HG02642 (cell line): ENCODE measurements around the gene ADH7.
A peak's percentile ranks its signal among the peaks of the same experiment; 100 is the strongest.

Experiments
- ATAC-seq: cut with Tn5 transposase; IDR thresholded peaks from one replicate; pipeline ENCODE4 v1.9.1; 2021; ENCODE audit warnings: mild to moderate bottlenecking; ENCODE audit not compliant: unreplicated experiment, poor library complexity

Gene ADH7

DNA sequence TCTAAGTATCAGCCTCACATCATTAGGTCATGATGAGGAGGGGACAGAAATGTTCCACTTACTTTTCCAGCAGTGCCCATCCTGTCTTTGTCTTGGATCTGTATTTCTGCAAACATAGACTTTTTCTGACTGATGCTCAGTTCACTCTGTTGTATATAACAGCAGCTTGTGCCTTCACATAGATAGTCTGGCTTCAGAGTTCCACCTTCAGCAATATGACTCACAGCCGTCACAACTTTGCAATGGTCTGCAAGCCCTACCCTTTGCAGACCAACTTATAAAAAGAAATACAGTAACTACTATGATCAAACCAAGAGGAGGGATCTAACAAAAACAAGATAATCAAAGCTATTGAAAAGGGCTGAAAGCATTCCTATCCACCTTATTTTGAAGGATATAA is at the start of gene ADH7:
Gene ADH7, minus strand, starts transcription at position 189 of the 400 bp plus-strand sequence. Its CDS starts 109 bp downstream, at position 80.
- no peak for ATAC-seq

DNA sequence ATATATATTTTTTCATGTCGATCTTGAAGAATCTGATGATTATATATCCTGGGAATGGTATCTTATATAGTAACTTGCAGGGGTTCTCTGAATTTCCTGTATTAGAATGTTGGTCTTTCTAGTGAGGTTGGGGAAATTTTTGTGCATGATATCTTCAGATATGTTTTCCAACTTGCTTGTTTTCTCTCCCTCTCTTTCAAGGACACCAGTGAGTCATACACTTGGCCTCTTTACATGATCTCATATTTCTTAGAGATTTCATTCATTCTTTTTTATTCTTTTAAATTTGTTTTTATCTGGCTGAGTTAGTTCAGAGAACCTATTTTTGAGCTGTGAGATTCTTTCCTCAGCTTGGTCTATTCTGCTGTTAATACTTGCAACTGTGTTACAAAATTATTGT is 48.5 kb upstream of the ADH7 start:
- no peak for ATAC-seq

DNA sequence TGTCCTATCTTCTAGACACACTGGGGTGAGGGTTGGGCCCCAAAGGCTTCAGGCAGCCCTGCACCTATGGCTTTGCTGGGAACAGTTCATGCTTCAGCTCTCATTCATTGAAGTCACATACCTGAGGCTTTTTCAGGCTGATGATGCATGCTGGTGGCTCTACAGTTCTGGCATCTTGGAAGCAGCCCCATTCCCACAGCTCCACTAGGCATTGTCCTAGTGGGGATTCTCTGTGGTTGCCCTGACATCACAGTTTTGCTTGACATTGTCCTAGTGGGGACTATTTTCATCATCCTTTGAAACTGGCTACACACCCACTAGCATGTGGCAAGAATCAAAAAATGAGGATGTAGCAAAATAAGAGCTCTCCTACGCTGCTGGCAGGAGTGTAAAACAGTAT is 38.0 kb upstream of the ADH7 start:
- ATAC-seq = no peak

DNA sequence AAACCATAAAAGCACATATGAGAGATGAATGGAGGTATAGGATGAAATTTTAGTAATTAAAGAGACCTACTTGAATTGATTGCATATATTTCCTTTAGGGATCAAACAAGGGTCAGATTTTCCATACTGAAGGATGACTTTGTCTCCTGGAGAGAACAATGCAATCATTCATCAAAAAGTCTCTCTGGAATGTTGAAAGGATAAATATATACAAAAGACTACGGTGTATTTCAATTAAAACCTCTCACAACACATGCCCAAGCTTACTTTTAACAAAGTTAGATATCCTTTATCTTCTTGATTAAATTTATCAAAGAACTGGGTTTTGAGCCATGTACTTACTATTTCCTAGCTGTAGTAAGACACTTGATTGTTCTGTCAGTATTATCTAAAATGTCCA is 36.8 kb upstream of the ADH7 start:
- no peak for ATAC-seq

DNA sequence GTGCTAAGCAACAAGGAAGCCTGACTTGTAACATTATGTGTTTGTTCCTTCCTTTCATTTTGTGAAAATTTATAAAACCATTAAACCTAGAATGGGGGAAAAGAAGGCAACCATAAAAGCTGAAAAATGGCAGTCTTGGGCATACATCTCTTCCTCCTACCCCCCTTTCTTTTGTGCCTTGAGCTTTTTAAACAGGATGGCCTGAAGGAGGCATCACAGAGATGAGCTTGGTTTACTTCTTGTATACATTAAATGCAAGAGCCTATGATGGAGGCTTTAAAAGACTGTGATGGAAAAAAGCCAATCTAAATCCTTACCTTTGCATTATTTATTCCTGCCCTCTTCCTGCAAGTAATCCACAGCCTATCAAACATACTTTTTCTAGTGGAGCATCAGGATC is 36.2 kb upstream of the ADH7 start:
- ATAC-seq = no peak

DNA sequence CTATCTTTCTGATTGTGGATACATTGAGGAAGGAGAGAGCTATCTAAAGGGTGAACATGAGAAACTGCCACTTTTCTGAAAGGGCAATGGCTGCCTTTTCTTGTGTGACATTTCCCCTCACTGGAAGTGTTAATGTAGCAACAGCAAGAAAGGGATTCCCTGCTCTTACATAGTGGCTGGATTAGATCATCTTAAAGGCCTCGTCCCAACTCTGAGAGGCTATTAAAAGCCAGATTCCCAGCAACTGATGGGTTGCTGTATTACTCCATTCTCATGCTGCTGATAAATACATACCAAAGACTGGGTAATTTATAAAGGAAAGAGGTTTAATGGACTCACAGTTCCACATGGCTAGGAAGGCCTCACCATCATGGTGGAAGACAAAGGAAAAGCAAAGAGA is 33.7 kb upstream of the ADH7 start:
- ATAC-seq = no peak

DNA sequence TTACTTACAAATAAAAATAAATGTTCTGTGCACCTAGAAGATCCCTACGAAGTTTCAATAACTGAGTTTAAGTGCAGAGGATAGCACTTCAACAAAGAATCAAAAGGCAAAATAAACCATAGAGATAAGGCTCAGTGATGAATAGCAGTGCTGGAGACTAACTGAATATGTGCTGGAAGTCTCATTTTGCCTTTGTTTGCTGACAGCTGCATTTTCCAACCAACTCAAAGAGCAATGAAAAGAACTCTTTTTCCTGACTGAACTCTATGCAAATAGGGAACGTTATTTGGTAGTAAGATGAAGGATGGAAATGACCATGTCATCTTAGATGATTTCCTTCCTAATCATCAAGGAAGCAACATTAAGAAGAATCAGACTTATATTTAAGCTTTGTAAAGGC is 32.7 kb upstream of the ADH7 start:
- no peak for ATAC-seq

DNA sequence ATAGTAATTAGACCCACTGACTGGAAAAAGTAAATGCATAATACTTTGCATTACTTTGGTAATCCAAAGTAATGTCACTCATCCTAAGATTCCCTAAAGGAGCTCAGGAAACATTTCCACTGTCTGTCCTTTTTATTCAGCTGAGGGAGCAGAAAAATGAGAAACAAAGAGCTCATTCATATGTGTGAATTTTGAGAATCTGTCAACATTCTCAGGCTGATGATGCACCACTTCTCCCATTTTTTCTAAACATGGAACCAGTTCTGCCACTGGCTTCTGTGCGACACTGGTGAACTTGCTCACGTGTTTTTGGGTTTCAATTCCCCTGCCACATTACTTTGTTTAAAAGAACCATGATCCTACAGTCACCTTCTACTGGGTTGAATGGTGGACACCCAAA is 28.4 kb upstream of the ADH7 start:
- ATAC-seq = no peak

DNA sequence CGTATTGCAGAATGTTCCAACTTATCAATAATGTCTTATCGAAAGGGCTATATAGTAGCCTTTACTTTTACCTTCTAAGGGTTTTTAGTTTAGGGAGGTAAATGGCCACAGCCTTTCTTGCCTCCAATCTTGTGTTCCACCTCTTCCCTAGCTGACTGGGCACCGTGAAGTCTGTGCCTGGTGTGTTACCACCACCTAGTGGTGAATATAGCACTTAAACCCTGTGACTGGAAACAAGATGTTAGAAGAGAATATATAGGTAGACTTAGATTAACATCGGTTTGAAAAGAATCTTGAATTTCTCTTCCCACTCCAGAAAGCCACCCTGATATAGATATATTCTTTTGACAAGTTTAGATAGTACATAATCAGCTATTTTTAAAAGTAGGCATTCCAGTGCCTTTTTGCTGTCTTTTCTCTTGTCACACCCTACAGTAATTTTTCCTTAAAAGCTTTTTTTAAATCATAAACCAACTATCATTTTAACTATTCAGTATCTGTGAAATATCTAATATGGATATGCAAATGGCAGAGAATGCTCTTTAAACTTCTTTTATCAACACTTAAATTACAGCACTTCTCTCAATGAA is 27.8 kb upstream of the ADH7 start:
- ATAC-seq = peak; percentile 96

DNA sequence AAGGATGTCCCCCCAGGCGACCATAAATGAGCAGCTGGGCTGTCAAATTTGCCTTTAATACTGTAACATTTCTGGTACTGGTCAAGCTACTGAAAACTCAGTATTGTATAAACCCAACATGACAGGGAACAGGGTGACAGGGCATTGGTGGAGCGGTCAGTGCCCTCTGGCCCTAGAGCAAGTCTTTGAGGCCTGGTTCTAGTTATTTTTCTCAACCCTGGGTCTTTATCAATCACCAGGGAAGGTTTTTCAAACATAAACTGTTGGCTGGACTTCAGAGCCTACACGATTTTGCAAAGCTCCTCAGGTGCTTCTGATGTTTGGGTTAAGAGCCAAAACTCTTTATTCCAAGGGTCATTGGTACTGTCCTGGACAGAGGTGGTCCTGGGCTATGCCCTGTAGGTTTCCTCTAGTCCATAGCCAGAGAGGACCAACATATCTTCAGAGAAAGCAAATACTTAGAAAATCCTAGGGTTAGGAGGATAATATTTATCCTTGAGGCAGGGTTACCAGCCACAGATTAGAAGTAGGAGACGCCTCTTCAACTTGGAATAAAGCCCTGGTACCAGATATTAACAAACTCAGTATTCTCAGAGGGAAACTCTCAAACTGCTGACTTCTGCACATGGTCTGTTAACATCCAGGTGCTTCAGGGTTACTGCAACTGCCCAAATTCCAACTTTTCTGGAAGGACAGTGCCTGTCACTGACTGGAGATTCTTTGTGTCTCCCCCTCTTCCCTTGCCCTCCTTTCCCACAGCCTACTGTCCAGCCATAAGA is 26.7 kb upstream of the ADH7 start:
- no peak for ATAC-seq

DNA sequence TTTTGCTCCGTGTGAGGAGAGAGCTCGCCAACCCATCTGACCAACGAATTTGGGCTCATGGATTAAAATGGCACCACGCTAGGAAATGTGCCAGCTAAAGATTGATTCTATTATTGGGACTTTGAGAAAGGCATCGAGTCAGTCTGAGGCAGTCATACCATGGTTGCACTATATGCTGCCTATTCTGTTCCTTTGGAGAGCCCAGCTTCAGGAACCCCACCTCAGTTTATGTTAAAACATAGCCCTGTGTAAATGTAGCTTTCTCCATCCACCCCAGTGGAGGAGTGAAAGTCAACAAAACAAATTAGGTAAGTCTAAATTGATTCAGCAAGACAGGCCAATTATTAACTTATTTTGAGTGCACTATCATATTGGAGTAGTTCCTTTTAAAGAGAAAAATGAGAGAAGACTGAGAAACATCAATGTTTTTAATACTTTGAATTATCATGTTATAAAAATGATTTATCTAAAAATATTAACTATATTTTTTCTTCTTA is 24.5 kb upstream of the ADH7 start:
- no peak for ATAC-seq

DNA sequence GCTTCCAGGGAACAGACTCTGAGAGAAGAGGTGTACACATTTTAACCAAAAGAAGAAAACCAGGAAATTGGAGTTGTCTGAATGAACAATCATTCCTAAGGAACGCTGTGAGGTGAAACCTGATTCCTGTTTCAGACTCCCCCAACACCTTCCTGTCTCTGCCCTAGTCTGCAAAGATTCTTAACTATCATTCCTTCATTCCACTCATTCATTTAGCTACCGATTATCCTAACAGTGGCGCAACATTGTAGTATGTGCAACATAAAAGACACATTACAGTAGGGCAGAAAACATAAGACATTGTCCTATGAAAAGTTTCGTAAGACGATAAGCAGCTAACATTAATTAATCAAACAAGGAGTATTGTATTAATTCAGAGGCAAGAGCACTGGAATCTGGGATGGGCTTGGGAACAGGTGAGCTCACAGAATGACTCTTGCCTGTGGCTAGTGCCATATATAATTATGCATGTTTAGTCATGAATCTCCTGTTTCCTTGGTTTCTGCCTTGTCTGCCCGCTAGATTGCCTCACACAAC is 23.8 kb upstream of the ADH7 start:
- ATAC-seq = no peak

DNA sequence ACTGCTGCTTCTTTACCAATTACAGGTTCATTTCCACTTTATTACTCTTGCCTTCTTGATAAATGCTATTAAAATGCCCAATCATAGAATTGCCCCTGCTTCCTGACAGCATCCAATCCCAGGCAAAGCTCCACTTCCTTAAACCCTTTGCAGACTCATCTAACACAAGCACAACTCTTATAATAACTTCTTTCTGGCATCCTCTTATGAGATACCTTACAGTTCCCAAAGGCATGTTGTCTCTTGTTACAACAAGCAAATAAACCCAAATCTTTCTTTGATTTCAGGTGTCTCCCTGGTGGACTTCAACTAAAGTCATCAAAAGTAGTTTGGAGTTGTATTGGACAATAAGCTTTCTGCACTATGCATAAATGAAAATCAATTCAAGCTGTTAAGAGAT is 22.5 kb upstream of the ADH7 start:
- ATAC-seq = no peak

DNA sequence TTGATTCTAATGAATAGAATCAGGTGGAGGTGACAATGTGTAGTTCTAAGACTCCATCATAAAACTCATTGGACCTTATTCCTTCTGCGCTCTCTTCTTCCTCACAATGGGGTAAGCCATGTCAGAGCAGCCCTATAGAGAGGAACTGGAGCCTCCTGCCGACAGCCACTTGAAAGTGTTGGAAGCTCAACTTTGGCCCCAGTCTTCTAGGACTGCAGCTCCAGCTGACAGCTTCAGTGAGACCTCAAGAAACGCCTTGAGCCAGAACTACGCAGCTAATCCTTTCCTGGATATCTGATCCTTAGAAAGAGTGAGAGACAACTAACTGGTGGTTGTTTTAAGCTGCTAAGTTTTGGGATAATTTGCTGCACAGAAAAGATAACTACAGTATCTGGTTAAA is 22.1 kb upstream of the ADH7 start:
- no peak for ATAC-seq

DNA sequence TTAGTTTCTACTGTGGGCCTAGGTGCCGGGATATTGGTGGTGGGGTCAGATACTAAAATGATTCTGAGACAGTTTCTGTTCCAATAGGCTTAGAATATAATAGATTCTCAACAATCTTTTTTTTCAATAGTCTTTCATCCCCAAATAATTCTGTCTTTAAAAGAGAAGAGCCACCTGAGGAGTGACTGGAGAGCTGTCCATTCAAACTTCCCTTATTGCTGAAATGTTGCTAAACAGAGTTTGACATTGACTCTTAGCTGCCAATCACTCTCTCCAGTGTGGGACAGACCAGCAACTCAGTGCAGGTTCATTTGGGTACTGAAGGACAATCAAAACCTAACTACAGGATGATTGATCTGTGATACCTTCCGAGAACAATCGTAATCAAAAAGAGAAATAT is 12.4 kb upstream of the ADH7 start:
- peak; percentile 14 for ATAC-seq

DNA sequence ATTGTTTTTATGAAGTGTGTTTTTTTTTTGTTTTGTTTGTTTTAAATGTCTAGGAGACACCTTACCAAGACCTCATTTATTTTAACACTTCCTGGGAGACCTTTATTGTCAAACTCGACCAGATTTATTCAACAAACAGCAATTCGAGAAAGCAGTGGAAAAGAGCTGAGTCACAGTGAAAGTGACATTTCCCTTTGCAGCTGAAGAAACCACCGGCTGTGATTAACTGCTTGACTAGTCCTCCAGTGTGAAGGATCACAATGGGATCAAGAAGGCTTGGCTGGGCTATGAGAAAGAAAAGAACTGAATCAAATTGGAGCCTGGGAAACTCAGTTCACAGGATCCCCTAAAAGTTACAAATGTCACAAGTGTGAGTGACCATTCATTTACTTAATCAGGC is 11.9 kb upstream of the ADH7 start:
- peak; percentile 89 for ATAC-seq

DNA sequence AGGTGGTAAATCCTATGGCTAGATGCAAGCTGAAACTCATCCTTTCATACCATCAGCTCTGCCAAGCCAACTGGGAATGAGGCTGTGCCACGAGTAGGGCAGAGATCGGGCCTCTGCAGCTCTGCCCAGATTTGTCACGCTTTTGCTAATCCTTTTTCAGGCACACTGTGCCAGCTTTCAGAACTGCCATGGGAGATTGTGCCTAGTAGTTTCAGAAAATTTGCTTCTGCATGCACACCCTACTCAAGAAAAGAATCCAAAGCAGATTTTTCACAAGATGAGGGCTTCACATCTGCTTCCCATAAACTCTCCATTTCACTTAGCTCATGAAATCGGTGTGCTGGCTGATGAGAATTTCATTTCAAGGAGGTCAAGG is 3.3 kb upstream of the ADH7 start:
- ATAC-seq = no peak

DNA sequence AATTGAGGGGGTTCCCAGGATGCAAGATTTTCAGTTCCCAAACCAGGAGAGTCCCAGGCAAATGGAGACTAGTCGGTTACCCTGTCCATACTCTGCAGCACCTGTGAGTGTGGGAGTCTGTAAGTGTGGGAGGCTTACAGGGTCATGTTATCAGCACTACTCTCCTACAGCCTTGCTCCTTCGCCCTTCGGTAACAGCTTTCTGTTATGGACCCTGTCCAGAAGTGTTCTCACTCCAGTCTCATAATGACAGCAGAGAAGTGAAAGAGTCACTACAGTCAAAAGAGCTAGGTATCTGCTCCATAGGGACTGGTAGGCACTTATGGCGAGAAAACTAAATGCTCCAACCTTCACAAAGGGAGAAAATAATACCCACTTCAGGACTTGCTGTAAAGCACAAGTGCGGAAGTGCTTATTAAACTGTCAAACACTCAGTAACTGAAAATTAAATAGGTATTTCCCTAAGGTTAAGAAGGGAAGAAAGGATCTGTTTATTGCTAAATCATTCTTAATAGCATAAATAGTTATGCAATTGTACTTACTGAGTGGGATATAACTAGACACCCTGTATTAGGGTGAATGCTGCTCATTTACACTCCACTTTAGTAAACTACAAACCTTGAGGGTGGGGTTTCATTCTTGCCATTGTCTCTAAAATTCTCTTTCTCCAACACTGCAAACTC is 2.7 kb upstream of the ADH7 start:
- no peak for ATAC-seq

DNA sequence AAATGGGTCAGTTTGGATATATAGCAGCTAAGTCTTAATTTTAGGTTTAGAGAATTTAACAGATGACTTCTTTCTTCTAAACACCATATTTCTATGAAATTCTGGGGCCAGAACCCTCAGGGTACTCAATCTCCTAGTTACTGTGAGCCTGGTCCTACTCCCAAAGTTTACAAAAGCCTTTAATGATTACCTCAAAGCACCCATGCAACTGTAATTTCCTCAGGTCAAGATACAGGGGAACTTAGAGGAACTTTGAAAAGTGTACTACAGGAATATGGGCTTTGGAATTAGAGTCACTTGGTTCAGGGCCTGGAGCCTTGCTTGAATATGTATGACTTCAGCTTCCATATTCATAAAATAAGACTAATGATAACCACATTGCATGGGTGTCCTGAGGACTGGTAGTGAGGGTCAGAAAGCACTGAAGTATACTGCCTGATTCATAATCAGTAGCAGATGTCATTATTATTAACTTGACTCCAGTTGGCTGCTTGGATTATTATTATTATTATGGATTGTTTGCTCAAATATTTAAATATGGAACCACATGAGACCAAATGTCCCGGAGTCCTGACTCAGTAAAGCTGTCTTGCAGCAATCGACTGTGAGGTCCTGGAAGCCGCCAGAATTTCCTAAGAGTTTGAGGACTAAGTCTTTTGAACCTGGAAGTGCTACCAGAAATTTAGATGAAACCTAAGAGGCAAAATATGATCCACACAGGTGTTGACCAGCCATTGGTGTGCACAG is 2.0 kb upstream of the ADH7 start:
- no peak for ATAC-seq

DNA sequence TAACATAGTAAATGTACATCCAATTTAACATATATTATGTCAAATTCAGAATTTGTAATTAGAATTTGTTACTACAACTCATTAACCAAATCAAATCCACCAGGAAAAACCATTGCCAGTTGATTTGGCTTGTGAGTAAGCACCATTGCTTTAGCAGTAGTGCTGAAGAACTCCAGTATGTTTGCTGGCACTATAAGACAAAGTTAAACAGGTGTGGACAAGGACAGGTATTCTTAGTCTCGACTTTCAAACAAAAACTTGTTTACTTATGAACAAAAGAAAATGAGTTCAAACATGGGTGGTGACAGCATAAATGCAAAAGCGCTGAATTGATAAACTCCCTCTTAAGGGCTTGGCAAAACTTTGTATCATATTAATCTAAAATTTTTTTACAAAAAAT is 1.3 kb upstream of the ADH7 start:
- no peak for ATAC-seq

DNA sequence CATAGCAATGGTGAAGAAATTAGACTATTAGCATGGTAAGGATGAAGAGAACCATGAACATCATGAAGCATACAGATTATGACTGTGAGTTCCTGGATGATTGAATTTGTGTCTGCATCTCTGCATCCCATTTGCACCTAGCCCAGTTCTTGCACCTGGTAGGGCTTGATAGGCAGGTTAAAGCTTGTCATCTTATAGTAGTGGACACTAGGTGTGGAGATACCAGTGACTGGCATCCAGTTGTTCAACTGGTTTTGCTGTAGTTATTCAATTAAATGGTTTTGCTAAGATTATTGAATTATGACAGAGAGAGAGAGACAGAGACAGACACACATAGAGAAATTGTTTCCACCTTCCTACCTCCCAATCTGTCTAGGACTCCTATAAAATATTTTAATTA is 5.0 kb downstream of the ADH7 start:
- ATAC-seq = no peak
